Body of pancreas (tissue), 4 donors: ENCODE results near the gene GSTA2.

ENCODE experiments used
- CTCF ChIP-seq, 7 experiments: fragments of 450-650 bp in 4 of 7; fragments of 200-600 bp in 3 of 7; sonication (generic) in 3 of 7; IDR thresholded peaks; one replicate each; pipeline ENCODE4 v1.5.1; 2016 to 2019; ENCODE audit warnings: antibody characterized with exemption in 7 of 7
- POLR2A ChIP-seq, 3 donors: fragments of 450-650 bp; IDR thresholded peaks; one replicate each; pipeline ENCODE4 v1.6.1; 2016; ENCODE audit warnings: antibody characterized with exemption in 3 of 3, mild to moderate bottlenecking in 2 of 3

- TF ChIP-seq CTCF (IDR thresholded peaks at IDR 0.05) (no peak), POLR2A (IDR thresholded peaks at IDR 0.05) (no peak)
Observed at GRCh38 chr6:52752310-52752709, 11.0 kb downstream of the GSTA2 start.
